A549 treated with dexamethasone at 1 μM for 4 hours (cell line): ENCODE measurements around the gene GPR171. TPM values are rescaled to one million over a fixed set of nuclear protein-coding genes. Genes with fewer than 3 reads are reported as not detected.

ENCODE experiments used
- total RNA-seq: library from RNA; stranded (reverse); fragments of 200-300 nt; extraction: Qiagen RNA extraction; gene quantifications from 5 replicates; pipeline ENCODE4 v1.2.3, GENCODE V29; 2022

The GPR171 gene, protein sequence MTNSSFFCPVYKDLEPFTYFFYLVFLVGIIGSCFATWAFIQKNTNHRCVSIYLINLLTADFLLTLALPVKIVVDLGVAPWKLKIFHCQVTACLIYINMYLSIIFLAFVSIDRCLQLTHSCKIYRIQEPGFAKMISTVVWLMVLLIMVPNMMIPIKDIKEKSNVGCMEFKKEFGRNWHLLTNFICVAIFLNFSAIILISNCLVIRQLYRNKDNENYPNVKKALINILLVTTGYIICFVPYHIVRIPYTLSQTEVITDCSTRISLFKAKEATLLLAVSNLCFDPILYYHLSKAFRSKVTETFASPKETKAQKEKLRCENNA
- total RNA-seq: not detected in 5 replicates

DNA sequence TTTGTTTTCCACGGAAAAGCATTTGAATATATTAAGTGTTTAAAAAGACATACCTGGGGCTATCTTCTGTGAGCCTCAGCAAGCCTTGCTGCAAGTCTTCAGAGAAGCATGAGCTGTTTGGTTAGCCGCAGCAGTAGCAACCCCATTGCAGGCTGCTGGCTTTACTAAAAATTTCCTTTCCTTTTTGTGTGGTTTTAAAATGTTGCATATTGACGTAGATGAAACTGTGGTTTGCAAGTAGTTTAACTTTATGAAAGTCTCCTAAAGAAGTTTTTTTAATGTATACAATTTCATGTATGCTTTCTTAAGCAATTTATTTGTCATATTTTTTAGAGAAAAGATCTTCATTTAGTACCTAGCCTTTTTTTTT, at the start of gene GPR171:
TSS of gene GPR171 (minus strand) at position 166 of the 370 bp plus-strand sequence. CDS start 3,830 bp downstream, outside the sequence.

Other genes starting within 250 kb of the GPR171 start
- not detected in 5 replicates for gene CLRN1, start 230.5 kb downstream of the GPR171 start, total RNA-seq
- gene MED12L, start 117.6 kb downstream of the GPR171 start, total RNA-seq: 0.23 to 0.90 TPM (median 0.41 TPM) in 5 replicates
- not detected in 5 replicates for gene P2RY14, start 75.3 kb upstream of the GPR171 start, total RNA-seq
- gene GPR87, start 113.6 kb upstream of the GPR171 start, total RNA-seq: 2.1 to 2.9 TPM (median 2.4 TPM) in 5 replicates
- gene P2RY13, start 126.3 kb upstream of the GPR171 start, total RNA-seq: not detected in 5 replicates
- gene P2RY12, start 181.5 kb upstream of the GPR171 start, total RNA-seq: not detected in 5 replicates